ENCODE results near the gene CARNS1.

DNA sequence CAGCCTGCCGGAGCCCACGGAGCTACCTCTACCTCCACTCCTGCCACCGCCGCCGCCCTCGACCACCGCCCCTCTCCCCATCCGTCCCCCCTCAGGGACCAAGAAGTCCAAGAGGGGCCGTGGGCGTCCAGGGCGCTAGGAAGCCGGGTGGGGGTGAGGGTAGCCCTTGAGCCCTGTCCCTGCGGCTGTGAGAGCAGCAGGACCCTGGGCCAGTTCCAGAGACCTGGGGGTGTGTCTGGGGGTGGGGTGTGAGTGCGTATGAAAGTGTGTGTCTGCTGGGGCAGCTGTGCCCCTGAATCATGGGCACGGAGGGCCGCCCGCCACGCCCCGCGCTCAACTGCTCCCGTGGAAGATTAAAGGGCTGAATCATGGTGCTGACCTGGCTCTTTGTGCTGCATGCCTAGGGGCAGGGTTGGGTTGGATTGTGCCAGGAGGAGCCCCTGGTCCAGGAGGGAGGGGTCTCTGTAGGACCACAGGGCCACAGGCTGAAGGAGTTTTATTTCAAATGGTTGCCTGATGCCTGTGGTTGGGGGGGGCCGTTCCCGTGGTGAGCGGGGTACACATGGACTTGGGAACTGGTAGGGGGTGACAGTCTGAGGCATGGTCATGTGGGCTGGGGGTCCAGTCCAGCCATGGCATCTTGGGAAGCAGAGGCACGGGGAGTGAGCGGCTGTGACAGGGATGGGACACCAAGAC, 19.7 kb downstream of the CARNS1 start:
- TF ChIP-seq, protein P1, sequence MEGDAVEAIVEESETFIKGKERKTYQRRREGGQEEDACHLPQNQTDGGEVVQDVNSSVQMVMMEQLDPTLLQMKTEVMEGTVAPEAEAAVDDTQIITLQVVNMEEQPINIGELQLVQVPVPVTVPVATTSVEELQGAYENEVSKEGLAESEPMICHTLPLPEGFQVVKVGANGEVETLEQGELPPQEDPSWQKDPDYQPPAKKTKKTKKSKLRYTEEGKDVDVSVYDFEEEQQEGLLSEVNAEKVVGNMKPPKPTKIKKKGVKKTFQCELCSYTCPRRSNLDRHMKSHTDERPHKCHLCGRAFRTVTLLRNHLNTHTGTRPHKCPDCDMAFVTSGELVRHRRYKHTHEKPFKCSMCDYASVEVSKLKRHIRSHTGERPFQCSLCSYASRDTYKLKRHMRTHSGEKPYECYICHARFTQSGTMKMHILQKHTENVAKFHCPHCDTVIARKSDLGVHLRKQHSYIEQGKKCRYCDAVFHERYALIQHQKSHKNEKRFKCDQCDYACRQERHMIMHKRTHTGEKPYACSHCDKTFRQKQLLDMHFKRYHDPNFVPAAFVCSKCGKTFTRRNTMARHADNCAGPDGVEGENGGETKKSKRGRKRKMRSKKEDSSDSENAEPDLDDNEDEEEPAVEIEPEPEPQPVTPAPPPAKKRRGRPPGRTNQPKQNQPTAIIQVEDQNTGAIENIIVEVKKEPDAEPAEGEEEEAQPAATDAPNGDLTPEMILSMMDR (IDR thresholded peaks at IDR 0.05 in 8 of 11, conservative IDR thresholded peaks at IDR 0.05 in 3 of 11) = no peak
- no peak for TF ChIP-seq POLR2A (IDR thresholded peaks at IDR 0.05)
- TF ChIP-seq POLR2AphosphoS5 (IDR thresholded peaks at IDR 0.05) = peak in 1 of 3 donors; percentile 11

Measured in spleen (tissue), 7 donors.